Skeletal muscle tissue (tissue), 4 donors: ENCODE measurements around the gene C22orf23. TPM values are rescaled to one million over a fixed set of nuclear protein-coding genes. Genes with fewer than 3 reads are reported as not detected.
A peak's percentile ranks its signal among the peaks of the same experiment; 100 is the strongest.

Source experiments
- H3K27ac ChIP-seq: one replicate; pipeline ENCODE4 v1.7.0; 2013; ENCODE audit warnings: mild to moderate bottlenecking, low read depth, low read length, inconsistent platforms
- H3K27me3 ChIP-seq, 3 donors: one replicate each; pipeline ENCODE4 v1.7.0; 2013; ENCODE audit warnings: low read length in 3 of 3; ENCODE audit not compliant: control insufficient read depth in 3 of 3, insufficient read depth in 3 of 3
- H3K36me3 ChIP-seq, 3 donors: one replicate each; pipeline ENCODE4 v1.7.0; 2013; ENCODE audit warnings: low read length in 3 of 3; ENCODE audit not compliant: control insufficient read depth in 3 of 3, insufficient read depth in 3 of 3
- H3K4me1 ChIP-seq, 3 donors: one replicate each; pipeline ENCODE4 v1.7.0; 2013; ENCODE audit warnings: low read length in 3 of 3, mild to moderate bottlenecking in 3 of 3; ENCODE audit not compliant: control insufficient read depth in 3 of 3, insufficient read depth in 3 of 3
- H3K4me3 ChIP-seq, 3 donors: one replicate each; pipeline ENCODE4 v1.7.0; 2013; ENCODE audit warnings: low read length in 3 of 3
- H3K9ac ChIP-seq, 3 donors: one replicate each; pipeline ENCODE4 v1.7.0; 2013; ENCODE audit warnings: low read length in 3 of 3, mild to moderate bottlenecking in 3 of 3, moderate library complexity in 2 of 3, low read depth in 1 of 3
- H3K9me3 ChIP-seq, 3 donors: one replicate each; pipeline ENCODE4 v1.7.0; 2013; ENCODE audit warnings: low read length in 3 of 3; ENCODE audit not compliant: control insufficient read depth in 3 of 3
- total RNA-seq: library from RNA; depleted of rRNA; stranded (reverse); fragments of >200 nt; gene quantifications from one replicate; pipeline ENCODE4 v1.2.3, GENCODE V29; 2014
- donor health status: Osteomylitis.

The C22orf23 gene
- total RNA-seq, 1 donor from 2014 or later = 0.52 TPM

DNA sequence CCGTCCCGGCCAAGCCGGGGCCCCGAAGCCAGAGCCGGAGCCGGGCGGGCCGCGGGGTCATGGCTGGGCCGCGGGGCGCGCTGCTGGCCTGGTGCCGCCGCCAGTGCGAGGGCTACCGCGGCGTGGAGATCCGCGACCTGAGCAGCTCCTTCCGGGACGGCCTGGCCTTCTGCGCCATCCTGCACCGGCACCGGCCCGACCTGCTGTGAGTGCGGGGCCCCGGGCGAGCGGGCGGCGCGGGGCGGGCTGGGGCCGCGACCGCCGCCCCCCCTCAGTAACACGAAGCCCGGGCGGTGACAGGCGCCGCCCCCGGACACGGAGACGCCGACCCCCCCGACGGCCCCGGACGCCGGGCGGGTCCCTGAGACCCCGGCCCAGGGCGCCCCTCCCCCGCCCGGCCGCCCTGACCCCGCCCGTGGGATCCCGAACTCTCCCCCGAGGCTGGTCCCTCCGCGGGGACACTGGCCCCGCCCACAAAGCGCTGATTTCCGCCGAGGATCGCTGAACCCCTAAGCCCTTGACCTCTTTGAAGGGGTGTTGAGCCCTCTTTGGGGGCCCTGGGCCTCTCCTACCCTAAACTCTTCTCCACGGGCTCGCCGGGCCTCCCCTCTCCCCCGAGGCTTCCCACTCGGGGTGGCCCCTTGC lies 46.9 kb downstream of the C22orf23 start:
- Histone ChIP-seq H3K27ac (peak overlapping the region; percentile 56), H3K4me3 (peak overlapping the region; percentile 52 to 76 (median 65)), H3K4me1 (peaks cover 20 to 27% (median 22%) of the 10 kb centered on the region in 3 donors), H3K27me3 (no peaks in the 10 kb centered on the region), H3K9me3 (no peaks in the 10 kb centered on the region), H3K9ac (peak overlapping the region; percentile 51 to 81 (median 70)), H3K36me3 (no peaks in the 10 kb centered on the region)

DNA sequence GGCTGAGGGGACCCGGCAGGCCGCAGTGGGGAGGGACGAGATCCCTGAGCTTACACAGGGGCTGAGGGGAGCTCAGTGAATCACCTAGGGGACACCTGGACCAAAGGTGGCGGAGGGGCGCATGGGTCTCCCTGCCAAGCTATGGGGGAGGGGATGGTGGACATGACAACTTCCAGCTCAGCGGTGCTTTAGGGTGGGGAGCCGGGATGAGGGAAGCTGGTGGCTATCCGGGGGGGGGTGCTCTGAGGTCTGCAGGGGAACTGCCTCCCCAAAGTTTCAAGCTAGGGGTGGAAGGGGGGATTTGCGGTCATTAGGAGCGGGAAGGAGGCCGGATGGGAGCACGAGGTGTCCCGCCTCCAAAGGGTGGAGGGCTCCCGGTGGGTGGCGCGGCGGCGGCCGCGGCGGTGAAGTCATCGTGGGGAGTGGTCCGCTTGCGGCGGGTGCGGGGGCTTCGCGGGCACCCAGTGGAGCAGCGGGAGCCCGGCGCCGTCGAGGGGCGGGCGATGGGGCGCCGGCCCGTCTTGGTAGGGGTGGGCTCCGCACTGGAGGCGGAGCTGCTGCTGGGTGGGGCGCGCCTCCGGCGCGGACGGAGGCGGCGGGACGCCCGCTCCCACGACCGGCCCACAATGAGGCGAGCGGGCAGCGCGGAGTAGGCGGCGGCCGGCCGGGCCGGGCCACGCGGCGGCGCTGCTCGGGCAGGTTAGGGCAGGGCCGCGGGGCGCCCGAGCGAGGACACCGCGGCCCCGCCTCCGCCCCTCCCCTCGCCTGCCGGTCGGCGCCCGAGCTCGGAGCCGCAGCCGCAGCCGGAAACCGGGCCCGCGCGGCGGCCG lies 47.7 kb downstream of the C22orf23 start, which contains the start of gene MICALL1:
TSS of gene MICALL1 (plus strand) at position 764 of the 830 bp plus-strand sequence. CDS start 126 bp downstream, outside the sequence.
- Histone ChIP-seq H3K9ac (peak within 1 kb of the TSS; percentile 61 to 81 (median 70)), H3K4me1 (peaks cover 20 to 27% (median 24%) of the 10 kb centered on the region in 3 donors), H3K9me3 (no peaks in the 10 kb centered on the region), H3K27me3 (no peaks in the 10 kb centered on the region), H3K4me3 (peak within 1 kb of the TSS; percentile 52 to 76 (median 65)), H3K27ac (peak within 1 kb of the TSS; percentile 56), H3K36me3 (no peaks in the 10 kb centered on the region)

DNA sequence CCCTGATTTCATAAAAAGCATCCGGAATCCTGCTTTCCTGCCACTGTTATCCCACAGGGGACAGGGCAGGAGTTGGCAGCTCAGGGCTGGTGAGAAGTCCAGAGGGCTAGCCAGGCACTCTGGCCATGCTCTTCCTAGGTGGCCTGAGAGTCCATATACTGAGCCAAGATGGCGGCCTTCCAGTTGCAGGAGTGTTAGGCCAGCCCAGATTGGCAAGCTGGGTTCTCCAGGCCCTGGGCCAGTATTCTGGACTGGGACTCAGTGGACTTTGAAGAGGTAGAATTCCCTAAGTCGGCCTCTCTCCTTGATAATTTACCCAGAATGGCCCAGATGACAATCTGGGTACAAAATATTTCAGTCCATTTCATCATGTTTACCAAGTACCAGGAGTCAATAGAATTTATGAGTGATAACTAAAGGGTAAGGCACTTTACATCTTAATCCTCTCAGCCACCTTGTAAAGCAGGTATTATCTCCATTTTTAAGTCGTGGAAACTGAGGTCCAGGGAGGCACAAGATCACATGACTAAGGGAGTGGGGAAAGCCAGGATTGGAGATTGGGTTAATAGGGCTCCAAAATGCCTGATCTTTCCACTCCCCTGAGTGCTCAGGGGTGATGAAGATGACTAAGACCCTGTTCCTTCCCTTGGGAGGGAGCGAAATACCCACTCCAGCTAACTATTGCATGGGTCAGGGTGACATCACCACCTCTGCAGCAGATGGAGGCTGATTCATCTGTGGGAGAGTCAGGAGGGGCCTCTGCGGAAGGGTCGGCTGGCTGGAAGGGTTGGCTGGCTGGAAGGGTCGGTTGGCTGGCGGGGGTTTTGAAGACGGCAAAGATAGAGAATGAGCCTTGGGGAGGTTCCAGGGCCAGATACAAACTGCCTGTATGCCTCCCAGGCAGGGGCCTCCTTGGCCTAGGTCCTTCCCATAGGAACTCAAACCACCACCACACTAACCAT lies 48.5 kb downstream of the C22orf23 start:
- Histone ChIP-seq H3K9ac (peak overlapping the region in 2 of 3 donors; percentile 53 to 79), H3K36me3 (no peaks in the 10 kb centered on the region), H3K27me3 (no peaks in the 10 kb centered on the region), H3K4me1 (peaks cover 20 to 27% (median 20%) of the 10 kb centered on the region in 3 donors), H3K4me3 (peak overlapping the region in 2 of 3 donors; percentile 64 to 65), H3K27ac (peak overlapping the region; percentile 54), H3K9me3 (no peaks in the 10 kb centered on the region)

DNA sequence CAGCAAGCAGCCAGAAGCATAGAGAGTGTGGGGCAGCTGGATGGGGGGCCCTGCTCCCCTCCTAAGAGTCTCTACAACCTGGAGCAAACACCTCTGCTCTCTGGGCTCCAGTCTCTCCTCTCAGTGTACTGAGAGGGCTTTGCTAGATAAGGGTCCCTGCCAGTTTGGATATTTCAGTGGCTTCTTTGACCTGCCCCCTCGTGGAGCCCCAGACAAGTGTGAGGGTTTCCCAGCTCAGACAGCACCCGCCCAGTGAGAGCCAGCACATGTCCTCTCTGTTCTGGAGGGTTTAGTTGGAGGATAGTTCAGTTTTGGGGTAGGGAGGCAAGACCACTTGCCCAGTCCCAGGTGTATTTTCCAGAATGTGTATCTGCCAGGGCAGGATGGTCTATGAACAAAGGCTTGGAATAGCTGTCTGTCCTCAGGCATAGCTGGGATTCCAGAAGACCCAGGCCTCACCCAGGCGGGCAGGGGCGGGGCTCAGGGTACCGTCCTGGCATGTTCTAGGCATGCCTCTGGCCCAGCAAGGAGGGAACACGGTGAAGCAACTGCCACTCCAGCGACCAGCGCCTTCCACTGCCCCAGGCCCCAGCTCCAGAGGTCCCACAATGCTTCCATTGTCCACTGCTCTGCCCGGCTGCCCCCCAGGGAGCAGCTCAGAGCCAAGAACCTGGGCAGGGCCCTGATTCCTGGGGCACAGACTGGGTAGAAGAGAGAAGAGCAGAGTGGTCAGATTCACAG lies 54.8 kb downstream of the C22orf23 start:
- Histone ChIP-seq H3K36me3 (no peaks in the 10 kb centered on the region), H3K27me3 (no peaks in the 10 kb centered on the region), H3K4me1 (peaks cover 3 to 12% (median 3%) of the 10 kb centered on the region in 3 donors), H3K9me3 (no peaks in the 10 kb centered on the region), H3K27ac (no peak overlapping the region), H3K4me3 (no peak overlapping the region), H3K9ac (no peak overlapping the region)

DNA sequence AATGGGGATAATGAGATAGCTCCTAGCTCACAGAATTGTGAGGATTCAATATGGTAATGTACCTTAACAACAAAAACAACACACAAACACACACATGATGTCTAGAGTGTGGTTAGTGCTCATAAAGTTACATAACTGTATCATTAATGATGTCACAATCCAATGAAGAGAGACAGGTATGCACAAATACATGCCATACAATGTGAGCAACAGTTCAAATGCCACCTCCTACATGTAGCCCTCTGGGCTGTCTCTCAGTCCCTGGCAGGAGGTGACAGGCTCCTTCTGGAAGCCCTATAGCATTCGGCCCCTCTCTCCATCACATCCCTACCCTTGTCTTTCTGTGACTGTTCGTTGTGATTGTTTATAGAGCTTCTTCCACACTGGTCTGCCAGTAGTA lies 55.6 kb downstream of the C22orf23 start:
- H3K4me3 ChIP-seq = no peak overlapping the region
- H3K4me1 ChIP-seq = peaks cover 7 to 20% (median 11%) of the 10 kb centered on the region in 3 donors
- H3K27me3 ChIP-seq = no peaks in the 10 kb centered on the region
- no peak overlapping the region for H3K27ac ChIP-seq
- no peaks in the 10 kb centered on the region for H3K36me3 ChIP-seq
- no peak overlapping the region for H3K9ac ChIP-seq
- no peaks in the 10 kb centered on the region for H3K9me3 ChIP-seq

DNA sequence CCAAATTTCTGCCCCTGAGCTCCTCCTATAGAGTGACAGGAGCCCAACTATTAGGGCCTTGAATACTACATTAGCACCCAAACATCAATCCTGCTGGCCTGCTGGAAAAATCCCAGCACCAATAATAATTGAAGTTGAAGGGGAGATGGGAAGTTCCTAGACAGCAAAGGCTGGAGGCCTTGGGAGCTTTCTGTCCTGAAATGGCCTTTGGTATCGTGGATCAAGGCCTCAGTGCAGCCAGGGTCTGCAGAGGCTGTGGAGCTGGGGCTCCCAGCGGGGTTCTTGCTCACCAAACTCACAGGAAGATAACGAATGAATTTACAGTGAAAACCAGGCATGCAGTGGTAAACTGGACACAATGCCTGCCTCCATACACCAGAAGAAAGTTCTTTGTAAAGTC lies 56.5 kb downstream of the C22orf23 start:
- Histone ChIP-seq H3K36me3 (peaks cover 0 to 3% (median 0%) of the 10 kb centered on the region in 3 donors), H3K9ac (no peak overlapping the region), H3K27ac (no peak overlapping the region), H3K27me3 (no peaks in the 10 kb centered on the region), H3K4me1 (peaks cover 8 to 23% (median 15%) of the 10 kb centered on the region in 3 donors), H3K9me3 (no peaks in the 10 kb centered on the region), H3K4me3 (no peak overlapping the region)

DNA sequence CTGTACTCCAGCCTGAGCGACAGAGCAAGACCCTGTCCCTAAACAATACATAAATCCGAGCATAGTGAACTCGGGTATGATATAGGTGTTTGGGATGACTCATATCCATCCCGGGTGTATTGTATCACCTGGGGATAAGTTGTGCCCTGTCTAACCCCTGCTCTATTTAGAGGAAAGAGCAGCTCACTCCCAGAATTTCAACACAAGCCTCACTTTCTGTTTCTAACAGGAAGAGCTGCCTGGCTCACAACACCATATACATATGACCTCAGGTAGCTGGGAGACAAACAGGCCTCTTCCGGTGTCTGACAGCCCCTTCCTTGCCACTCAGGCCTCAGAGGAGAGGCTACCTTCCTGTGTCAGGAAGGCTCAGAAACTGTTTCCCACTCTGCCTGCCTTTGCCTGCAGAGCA lies 57.2 kb downstream of the C22orf23 start:
- H3K4me1 ChIP-seq = peaks cover 8 to 21% (median 15%) of the 10 kb centered on the region in 3 donors
- no peak overlapping the region for H3K9ac ChIP-seq
- no peak overlapping the region for H3K4me3 ChIP-seq
- no peaks in the 10 kb centered on the region for H3K27me3 ChIP-seq
- no peak overlapping the region for H3K27ac ChIP-seq
- H3K36me3 ChIP-seq = peaks cover 0 to 3% (median 2%) of the 10 kb centered on the region in 3 donors
- no peaks in the 10 kb centered on the region for H3K9me3 ChIP-seq

DNA sequence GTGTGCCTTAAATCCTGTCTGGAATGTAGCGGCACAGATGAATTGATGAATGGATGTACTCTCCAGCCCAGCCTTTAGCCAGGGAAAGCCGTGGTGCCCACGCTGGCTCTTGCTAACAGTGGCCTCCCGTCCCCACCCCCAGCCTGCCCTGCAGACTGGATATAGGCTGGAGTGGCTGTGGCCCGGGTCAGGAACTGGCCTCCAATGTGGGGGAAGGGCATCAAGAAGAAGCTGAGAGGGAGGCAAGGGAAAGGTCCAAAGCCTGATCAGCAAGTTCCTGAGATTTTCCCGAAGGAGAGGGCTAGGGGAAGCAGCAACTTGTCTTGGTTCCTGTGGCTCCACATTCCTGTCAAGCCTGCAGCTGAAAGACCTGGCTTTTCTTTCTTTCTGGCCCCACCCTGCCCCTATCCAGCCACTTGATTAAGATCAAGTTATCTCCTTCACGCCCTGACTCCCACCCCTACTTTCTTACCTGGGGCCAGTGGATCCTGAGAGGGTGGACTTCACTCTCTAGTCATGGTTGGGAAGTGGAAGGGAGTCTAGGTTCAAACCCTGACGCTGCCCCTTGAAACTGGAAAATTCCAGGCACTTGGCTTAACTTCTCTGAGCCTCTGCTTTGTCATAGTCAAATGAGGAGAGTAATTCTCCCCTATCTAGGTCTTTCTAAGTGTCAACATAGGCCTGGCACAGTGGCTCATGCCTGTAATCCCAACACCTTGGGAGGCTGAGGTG lies 58.3 kb downstream of the C22orf23 start:
- Histone ChIP-seq H3K9me3 (no peaks in the 10 kb centered on the region), H3K36me3 (peaks cover 2 to 6% (median 4%) of the 10 kb centered on the region in 3 donors), H3K4me3 (no peak overlapping the region), H3K9ac (no peak overlapping the region), H3K27me3 (no peaks in the 10 kb centered on the region), H3K4me1 (peaks cover 8 to 20% (median 15%) of the 10 kb centered on the region in 3 donors), H3K27ac (no peak overlapping the region)
